Retinal pigment epithelial cell (primary cell): ENCODE data around the gene SSRP1.
A peak's percentile ranks its signal among the peaks of the same experiment; 100 is the strongest.

Source experiments
- DNase-seq: peaks from one replicate; pipeline ENCODE4 v3.0.0-alpha.2; 2010; ENCODE audit warnings: low read depth
- H3K4me3 ChIP-seq: 2 replicates; pipeline ENCODE4 v1.5.1; 2011; ENCODE audit warnings: mild to moderate bottlenecking, low read length, control low read depth, moderate library complexity
- TF ChIP-seq, protein P1 (sequence below): conservative IDR thresholded peaks from 2 replicates; pipeline ENCODE4 v1.5.1; 2011; ENCODE audit warnings: low read depth, low read length, control low read depth, inconsistent platforms

Gene SSRP1

DNA sequence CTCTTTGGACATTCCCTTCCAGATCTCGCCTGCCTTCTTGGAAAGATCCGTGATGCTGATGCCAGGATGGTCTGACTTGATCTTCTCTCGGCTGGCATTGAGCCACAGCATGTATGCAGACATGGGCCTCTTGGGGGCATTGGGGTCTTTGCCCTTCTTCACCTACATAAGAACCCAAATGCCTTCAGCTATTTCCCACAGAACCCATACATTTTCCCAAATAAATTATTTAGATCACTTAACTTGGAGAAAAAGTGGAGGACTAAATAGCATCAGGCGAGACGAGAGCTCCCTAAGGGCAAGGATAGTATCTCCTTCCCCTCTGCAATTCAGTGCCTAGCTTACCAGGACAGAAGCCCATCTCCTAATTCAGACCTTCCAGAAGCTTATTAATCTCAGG lies 8.0 kb downstream of the SSRP1 start:
- no peak for DNase-seq

DNA sequence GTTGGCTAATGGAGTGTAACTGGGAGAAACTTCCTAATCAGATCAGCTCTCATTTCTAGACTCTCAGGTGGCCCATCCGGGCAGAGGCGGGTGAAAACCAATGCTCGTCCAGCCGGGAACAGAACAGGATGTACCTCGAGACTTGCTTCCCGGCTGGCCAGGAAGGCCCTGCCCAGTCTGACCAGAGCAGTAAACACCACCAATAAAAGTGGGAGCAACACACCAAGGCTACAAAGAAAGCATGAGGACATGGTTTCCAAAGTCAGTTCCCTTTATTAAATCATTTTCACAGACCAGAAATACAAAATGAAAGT lies 10.0 kb downstream of the SSRP1 start:
- H3K4me3 ChIP-seq = peak overlapping the region; percentile 85
- TF ChIP-seq, protein P1, sequence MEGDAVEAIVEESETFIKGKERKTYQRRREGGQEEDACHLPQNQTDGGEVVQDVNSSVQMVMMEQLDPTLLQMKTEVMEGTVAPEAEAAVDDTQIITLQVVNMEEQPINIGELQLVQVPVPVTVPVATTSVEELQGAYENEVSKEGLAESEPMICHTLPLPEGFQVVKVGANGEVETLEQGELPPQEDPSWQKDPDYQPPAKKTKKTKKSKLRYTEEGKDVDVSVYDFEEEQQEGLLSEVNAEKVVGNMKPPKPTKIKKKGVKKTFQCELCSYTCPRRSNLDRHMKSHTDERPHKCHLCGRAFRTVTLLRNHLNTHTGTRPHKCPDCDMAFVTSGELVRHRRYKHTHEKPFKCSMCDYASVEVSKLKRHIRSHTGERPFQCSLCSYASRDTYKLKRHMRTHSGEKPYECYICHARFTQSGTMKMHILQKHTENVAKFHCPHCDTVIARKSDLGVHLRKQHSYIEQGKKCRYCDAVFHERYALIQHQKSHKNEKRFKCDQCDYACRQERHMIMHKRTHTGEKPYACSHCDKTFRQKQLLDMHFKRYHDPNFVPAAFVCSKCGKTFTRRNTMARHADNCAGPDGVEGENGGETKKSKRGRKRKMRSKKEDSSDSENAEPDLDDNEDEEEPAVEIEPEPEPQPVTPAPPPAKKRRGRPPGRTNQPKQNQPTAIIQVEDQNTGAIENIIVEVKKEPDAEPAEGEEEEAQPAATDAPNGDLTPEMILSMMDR = no peak
- no peak for DNase-seq

More for the DNA sequence above, 8.0 kb downstream of the SSRP1 start:
- TF ChIP-seq, protein P1 = no peak
- no peak overlapping the region for H3K4me3 ChIP-seq

DNA sequence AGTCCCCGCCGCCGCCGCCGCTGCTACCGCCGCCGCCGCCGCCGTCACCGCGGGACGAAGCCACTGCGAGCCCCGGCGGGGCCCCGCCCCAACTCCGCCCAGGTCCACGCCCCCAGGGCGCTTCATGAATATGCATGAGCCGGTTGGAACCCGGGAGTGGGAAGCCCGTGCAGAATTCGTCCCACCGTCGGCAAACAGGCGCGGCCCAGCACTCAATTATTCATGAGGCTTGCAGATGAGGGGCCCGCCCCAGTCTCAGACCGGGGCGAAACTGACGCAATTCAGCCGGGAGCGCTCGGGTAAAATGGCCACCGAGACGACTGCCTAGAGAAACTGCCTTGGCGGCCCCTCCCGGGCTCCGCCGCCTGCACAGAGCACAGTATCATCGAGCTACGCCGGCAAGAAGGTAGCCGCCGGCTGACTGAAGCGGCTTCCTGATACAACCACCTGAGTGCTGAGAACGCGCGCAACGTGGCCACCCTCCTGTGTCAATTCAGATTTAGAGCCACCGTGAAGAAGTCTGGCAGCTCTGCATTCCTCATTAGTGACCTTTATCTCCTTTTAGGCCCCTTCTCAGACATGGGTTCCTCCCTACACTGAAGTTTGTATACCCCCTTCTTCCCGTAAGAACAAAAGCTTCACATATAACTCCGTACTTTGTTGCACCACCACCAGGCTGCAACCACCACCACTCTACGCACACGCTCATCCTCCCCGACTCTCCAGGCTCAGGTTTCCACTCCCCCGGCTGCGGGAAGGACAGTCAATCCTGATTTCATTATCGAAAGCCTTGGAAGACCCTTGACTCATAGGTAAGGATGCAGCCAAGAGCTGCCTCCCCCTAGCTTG lies 10.6 kb downstream of the SSRP1 start, which contains the start of gene TNKS1BP1:
TNKS1BP1 (minus strand) TSS at position 67 of the 849 bp plus-strand sequence. CDS start 3,067 bp downstream, outside the sequence.
- TF ChIP-seq, protein P1 = no peak
- DNase-seq = peak; percentile 86
- peak within 1 kb of the TSS; percentile 85 for H3K4me3 ChIP-seq

DNA sequence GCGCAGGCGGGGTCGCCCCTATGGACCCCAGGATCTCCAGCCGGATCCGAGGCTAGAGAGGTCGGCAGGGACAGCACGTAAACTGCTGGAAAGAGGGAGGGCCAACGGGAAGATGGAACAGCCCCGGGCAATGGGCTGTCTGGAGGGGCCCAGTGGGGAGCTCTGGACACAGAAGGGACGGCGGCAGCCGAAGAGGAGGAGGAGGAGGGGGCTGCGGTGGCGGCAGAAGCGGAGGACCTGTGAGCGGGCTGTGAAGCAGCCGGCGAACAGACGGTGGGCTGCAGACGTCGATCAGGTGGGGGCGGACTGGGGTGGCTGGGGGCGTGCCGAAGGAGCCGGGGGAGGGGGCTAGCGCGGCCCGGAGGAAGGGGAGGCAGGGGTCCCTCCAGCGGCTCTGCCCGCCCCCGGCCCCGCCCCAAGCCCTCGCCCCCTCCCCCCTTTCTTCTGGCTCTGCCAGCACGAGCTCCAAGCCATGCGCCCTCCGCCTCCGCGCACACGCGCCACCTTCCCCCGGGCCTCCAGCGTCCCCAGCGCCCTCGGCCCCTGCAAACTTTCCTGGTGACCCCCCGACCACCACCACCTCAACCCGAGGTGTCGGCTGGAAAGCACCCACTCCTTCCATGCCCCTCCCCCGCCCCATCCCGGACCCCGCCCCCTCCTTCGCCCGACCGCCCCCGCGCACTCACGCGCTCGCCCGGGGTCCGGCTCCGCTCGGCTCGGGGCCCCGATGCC lies 11.4 kb downstream of the SSRP1 start:
- TF ChIP-seq, protein P1 = no peak
- peak overlapping the region; percentile 85 for H3K4me3 ChIP-seq
- DNase-seq = no peak

DNA sequence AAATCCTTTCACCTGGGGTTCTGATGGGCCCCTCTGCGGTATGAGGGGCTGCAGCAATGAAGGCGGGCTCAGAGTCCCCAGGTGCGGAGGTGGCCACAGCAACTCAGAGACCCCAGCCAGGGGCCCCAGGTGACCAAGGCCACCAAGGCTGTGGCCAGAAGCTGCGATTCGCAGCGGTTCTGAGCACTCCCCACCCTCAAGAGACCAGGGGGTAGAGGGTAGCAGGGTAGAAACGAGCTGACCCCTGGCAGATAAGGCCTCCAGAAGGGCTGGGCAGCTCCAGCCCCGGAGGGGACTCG lies 11.9 kb downstream of the SSRP1 start:
- H3K4me3 ChIP-seq = peak overlapping the region; percentile 85
- DNase-seq = no peak
- TF ChIP-seq, protein P1 = no peak

DNA sequence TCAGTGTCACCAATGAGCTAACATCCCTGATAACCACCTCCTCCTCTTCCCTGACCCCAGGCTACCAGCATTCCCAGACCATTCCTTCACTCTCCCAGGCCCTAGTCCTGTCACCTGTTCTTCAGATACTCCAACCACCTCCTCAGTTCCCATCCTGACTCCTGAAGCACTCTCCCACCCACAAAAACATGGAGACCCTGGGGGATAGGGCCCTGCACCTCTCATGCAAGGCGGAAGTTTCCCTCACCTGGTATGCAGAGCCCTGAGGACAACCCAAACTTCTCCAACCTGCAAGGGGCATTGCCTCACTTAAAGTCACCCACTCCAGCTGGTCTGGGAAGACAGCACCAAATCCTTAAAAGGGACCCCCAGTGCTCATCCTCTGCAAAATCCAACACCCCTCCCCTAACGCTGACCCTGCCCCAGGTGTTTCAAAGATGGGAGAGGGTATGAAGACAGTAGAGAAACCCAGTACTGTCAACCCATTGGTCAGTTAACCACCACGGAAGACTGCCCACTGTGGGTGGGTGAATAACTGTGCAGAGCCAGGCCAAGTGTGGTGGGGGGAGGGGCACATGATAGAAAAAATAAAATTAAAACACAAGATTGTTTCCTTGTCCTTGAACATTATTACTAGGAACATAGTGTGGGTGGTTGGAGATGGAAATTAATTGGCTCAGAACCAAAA lies 12.4 kb downstream of the SSRP1 start:
- no peak for DNase-seq
- TF ChIP-seq, protein P1 = peak; percentile 19
- peak overlapping the region; percentile 85 for H3K4me3 ChIP-seq
